ENCODE measurements around the gene BEND6. TPM values are rescaled to one million over a fixed set of nuclear protein-coding genes. Genes with fewer than 3 reads are reported as not detected.

BEND6 gene
- total and polyA plus RNA-seq, 2 of the 8 experiments (the other 6 are each of a cell fraction or from before 2014, with no cell fraction given), result 0.71 to 2.1 TPM

GRCh38 chr6:56957856-56958255, 2.9 kb downstream of the BEND6 start:
- Histone ChIP-seq H2BK120ac (replicated peaks; ENCODE audit: low read depth, low read length) (no peak overlapping the region), H3K79me2 (ENCODE audit: control insufficient read depth in 1 of 2, insufficient read depth in 2 of 2, low read length in 2 of 2) (no peaks in the 10 kb centered on the region), H3K9me3 (ENCODE audit: insufficient read depth in 2 of 2, low read depth in 1 of 2, low read length in 1 of 2) (no peaks in the 10 kb centered on the region), H2AFZ (ENCODE audit: low read length) (no peak overlapping the region), H4K91ac (replicated peaks; ENCODE audit: insufficient read length, low read length) (no peak overlapping the region), H3K9ac (replicated peaks in 1 of 4; ENCODE audit: extremely low read depth in 1 of 4, low read depth in 3 of 4, low read length in 3 of 4) (no peak overlapping the region), H3K27ac (ENCODE audit: low read depth, low read length) (no peak overlapping the region), H3K56ac (replicated peaks; ENCODE audit: insufficient read length, low read depth, low read length) (no peak overlapping the region), H4K20me1 (replicated peaks in 1 of 2; ENCODE audit: control insufficient read depth in 1 of 2, insufficient read depth in 2 of 2, low read length in 2 of 2) (no peaks in the 10 kb centered on the region), H4K5ac (ENCODE audit: insufficient read length, low read depth, low read length) (no peak overlapping the region), H2BK20ac (ENCODE audit: low read length) (no peak overlapping the region), H3K4me3 (ENCODE audit: extremely low read depth in 1 of 4, insufficient read depth in 2 of 4, low read depth in 3 of 4, low read length in 4 of 4) (no peak overlapping the region), H3K14ac (ENCODE audit: insufficient read length) (no peak overlapping the region), H3K23ac (ENCODE audit: insufficient read length) (no peak overlapping the region), H2AK5ac (ENCODE audit: low read depth, low read length) (no peak overlapping the region), H2BK12ac (ENCODE audit: low read depth, low read length) (no peak overlapping the region), H3K4me2 (ENCODE audit: insufficient read depth in 1 of 2, low read depth in 2 of 2, low read length in 2 of 2) (no peak overlapping the region), H3K23me2 (ENCODE audit: low read depth, low read length) (peaks cover 16% of the 10 kb centered on the region), H3K27me3 (replicated peaks in 1 of 4; ENCODE audit: control insufficient read depth in 3 of 4, extremely low read depth in 1 of 4, insufficient read depth in 3 of 4, low read length in 3 of 4) (peaks cover 0 to 14% (median 8%) of the 10 kb centered on the region in 4 experiments; a peak in 5 of 7 replicates), H3K4ac (replicated peaks; ENCODE audit: insufficient read length, low read depth, low read length) (no peak overlapping the region), H3K18ac (ENCODE audit: extremely low read depth, low read length) (no peak overlapping the region), H3K4me1 (replicated peaks in 1 of 4; ENCODE audit: control insufficient read depth in 3 of 4, insufficient read depth in 4 of 4, low read length in 3 of 4) (peaks cover 0 to 13% (median 6%) of the 10 kb centered on the region in 4 experiments; a peak in 4 of 7 replicates), H3K36me3 (ENCODE audit: control insufficient read depth in 2 of 4, insufficient read depth in 4 of 4, low read length in 3 of 4) (no peaks in the 10 kb centered on the region), H4K8ac (ENCODE audit: extremely low read depth, insufficient read depth, low read length) (no peak overlapping the region), H2BK15ac (ENCODE audit: low read length) (no peak overlapping the region), H2BK5ac (ENCODE audit: low read depth, low read length) (no peak overlapping the region), H3K79me1 (ENCODE audit: low read depth, low read length) (no peaks in the 10 kb centered on the region)
- ChIA-PET CTCF (ENCODE audit: partially characterized antibody) (interaction anchor here (0.9 to 3.3 kb wide), 4 partner anchors 10 to 63 kb away, joined by 4 to 12 read pairs (median 6); no protein-coding TSS in a partner anchor), POLR2A (ENCODE audit: partially characterized antibody) (interaction anchor here (3.0 kb wide), 1 partner anchor 10 kb away, joined by 6 read pairs; no protein-coding TSS in a partner anchor)
- FAIRE-seq, result no peak
- TF ChIP-seq YY1 (IDR thresholded peaks at IDR 0.05; ENCODE audit: low read depth, low read length) (no peak), TEAD4 (IDR thresholded peaks at IDR 0.05; ENCODE audit: low read depth, low read length) (no peak), NRF1 (IDR thresholded peaks at IDR 0.05; ENCODE audit: low read depth, low read length) (no peak)
- 90% methylated on average over 2 of the region's 2 CpGs; no CpG with 5 or more reads in 1 of the 2 experiments for WGBS, 2 experiments (ENCODE audit: extremely low coverage in 1 of 2, insufficient coverage in 1 of 2, insufficient read length in 1 of 2, insufficient replicate concordance in 2 of 2, low coverage in 1 of 2, low lambda C conversion rate in 2 of 2, missing lambda C conversion rate in 1 of 2)
- no peak for DNase-seq (ENCODE audit: low read depth in 1 of 2, low spot score in 2 of 2)
